DOHH2 (cell line): Measurements from ENCODE around the gene KCTD17.

Experiments
- H3F3A ChIP-seq: fragments of 200-600 bp; sonication (generic), shearing (Covaris generic); 2 replicates; pipeline ENCODE4 v1.6.0; 2016; ENCODE audit warnings: antibody characterized with exemption, mild to moderate bottlenecking; ENCODE audit not compliant: control insufficient read depth, insufficient read depth
- H3K27ac ChIP-seq: fragments of 200-600 bp; sonication (generic); 2 replicates; pipeline ENCODE4 v1.5.1; 2014; ENCODE audit warnings: low read depth, mild to moderate bottlenecking, low read length, moderate library complexity
- H3K27me3 ChIP-seq: fragments of 200-600 bp; sonication (generic); 2 replicates; pipeline ENCODE4 v1.6.1; 2014; ENCODE audit warnings: mild to moderate bottlenecking, low read length, mixed read lengths; ENCODE audit not compliant: control insufficient read depth
- H3K36me3 ChIP-seq: fragments of 200-600 bp; sonication (generic); 2 replicates; pipeline ENCODE4 v1.6.1; 2014; ENCODE audit warnings: mild to moderate bottlenecking, low read length, moderate library complexity, mixed read lengths; ENCODE audit not compliant: control insufficient read depth
- H3K4me1 ChIP-seq: fragments of 200-600 bp; sonication (generic); 2 replicates; pipeline ENCODE4 v1.6.1; 2014; ENCODE audit warnings: mild to moderate bottlenecking, low read length, mixed read lengths; ENCODE audit not compliant: control insufficient read depth
- H3K4me2 ChIP-seq: fragments of 200-600 bp; sonication (generic); 2 replicates; pipeline ENCODE4 v1.6.0; 2014; ENCODE audit warnings: mild to moderate bottlenecking, low read length, moderate library complexity
- H3K4me3 ChIP-seq: fragments of 200-600 bp; sonication (generic); 2 replicates; pipeline ENCODE4 v1.5.1; 2014; ENCODE audit warnings: mild to moderate bottlenecking, low read length, mixed read lengths
- H3K79me2 ChIP-seq: fragments of 200-600 bp; sonication (generic); 2 replicates; pipeline ENCODE4 v1.6.1; 2014; ENCODE audit warnings: mild to moderate bottlenecking, low read length, mixed read lengths; ENCODE audit not compliant: control insufficient read depth
- H3K9me2 ChIP-seq: fragments of 200-600 bp; sonication (generic); replicated peaks from 2 replicates; pipeline ENCODE4 v1.6.1; 2014; ENCODE audit warnings: mild to moderate bottlenecking, low read length, mixed read lengths; ENCODE audit not compliant: control insufficient read depth
- H3K9me3 ChIP-seq: fragments of 200-600 bp; sonication (generic); 2 replicates; pipeline ENCODE4 v1.6.1; 2014; ENCODE audit warnings: antibody characterized with exemption, low read length, mixed read lengths; ENCODE audit not compliant: control insufficient read depth, insufficient read depth
- H4K20me1 ChIP-seq: fragments of 200-600 bp; sonication (generic); 2 replicates; pipeline ENCODE4 v1.6.0; 2014; ENCODE audit warnings: low read depth, mild to moderate bottlenecking, antibody characterized with exemption, low read length, moderate library complexity; ENCODE audit not compliant: control insufficient read depth, insufficient read depth
- EZH2phosphoT487 ChIP-seq: fragments of 200-600 bp; sonication (generic); IDR thresholded peaks from 2 replicates; pipeline ENCODE4 v1.6.1; 2017; ENCODE audit warnings: borderline replicate concordance, mild to moderate bottlenecking, antibody characterized with exemption, low read length, moderate library complexity, mixed read lengths
- TF ChIP-seq, protein P1 (sequence below): fragments of 200-600 bp; sonication (generic); IDR thresholded peaks from one replicate; pipeline ENCODE4 v1.5.1; 2014; ENCODE audit warnings: antibody characterized with exemption, mild to moderate bottlenecking, low read depth, low read length; ENCODE audit not compliant: poor library complexity, severe bottlenecking

KCTD17 gene

DNA sequence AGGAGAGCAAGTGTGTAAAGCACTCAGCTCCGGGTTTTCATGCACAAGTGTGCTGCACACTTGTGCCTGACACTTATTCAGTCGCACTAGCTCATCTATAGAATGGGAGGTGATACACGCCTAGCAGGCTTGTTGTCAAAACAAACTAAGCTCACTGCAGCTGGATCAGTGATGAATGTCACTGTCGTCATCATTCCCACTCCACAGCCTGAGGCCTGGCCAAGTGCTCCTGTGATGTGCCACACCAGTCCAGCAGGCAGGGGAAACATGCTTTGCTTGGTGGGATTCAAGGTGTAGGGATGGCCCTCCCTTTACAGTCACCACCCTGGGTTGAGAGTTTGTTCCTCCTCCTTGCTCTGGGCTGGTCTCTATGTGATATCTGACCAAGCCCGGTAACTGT, 25.2 kb upstream of the KCTD17 start:
- no peaks in the 10 kb centered on the region for H3K9me2 ChIP-seq

DNA sequence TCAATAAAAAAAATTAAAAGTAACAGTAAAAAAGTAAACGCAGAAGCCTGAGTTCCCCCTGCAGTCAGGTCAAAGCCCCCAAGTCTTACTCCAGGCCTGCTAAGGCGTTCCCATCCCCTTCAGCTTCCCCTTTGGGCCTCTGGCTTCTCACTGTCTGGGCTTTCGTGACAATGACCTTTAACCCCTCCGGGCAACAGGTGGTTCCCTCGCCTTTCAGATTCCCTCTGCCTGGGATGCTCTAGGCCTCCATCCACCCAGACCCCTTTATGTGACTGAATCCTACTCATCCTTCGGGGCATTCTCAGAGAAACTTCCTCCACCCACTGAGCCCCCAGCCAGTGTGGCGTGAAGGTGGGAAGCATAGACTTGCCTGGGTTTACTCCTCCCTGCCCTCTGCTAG, 24.0 kb upstream of the KCTD17 start:
- Histone ChIP-seq H3K27ac (no peak overlapping the region), H3K36me3 (peaks cover 14% of the 10 kb centered on the region), H3K4me3 (no peak overlapping the region), H3K4me1 (no peaks in the 10 kb centered on the region), H3K4me2 (no peak overlapping the region), H3K79me2 (peaks cover 2% of the 10 kb centered on the region; the same call in 1 of the 2 replicates), H3K9me2 (no peaks in the 10 kb centered on the region), H3F3A (no peaks in the 10 kb centered on the region), H3K27me3 (no peaks in the 10 kb centered on the region), H4K20me1 (no peaks in the 10 kb centered on the region), H3K9me3 (no peaks in the 10 kb centered on the region)
- TF ChIP-seq, protein P1, sequence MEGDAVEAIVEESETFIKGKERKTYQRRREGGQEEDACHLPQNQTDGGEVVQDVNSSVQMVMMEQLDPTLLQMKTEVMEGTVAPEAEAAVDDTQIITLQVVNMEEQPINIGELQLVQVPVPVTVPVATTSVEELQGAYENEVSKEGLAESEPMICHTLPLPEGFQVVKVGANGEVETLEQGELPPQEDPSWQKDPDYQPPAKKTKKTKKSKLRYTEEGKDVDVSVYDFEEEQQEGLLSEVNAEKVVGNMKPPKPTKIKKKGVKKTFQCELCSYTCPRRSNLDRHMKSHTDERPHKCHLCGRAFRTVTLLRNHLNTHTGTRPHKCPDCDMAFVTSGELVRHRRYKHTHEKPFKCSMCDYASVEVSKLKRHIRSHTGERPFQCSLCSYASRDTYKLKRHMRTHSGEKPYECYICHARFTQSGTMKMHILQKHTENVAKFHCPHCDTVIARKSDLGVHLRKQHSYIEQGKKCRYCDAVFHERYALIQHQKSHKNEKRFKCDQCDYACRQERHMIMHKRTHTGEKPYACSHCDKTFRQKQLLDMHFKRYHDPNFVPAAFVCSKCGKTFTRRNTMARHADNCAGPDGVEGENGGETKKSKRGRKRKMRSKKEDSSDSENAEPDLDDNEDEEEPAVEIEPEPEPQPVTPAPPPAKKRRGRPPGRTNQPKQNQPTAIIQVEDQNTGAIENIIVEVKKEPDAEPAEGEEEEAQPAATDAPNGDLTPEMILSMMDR: no peak
- TF ChIP-seq EZH2phosphoT487: no peak

More for the DNA sequence above, 25.2 kb upstream of the KCTD17 start:
- Histone ChIP-seq H3K4me2 (no peak overlapping the region), H3K4me1 (peaks cover 6% of the 10 kb centered on the region), H3F3A (no peaks in the 10 kb centered on the region), H3K9me3 (no peaks in the 10 kb centered on the region), H3K79me2 (peaks cover 5% of the 10 kb centered on the region; the same call in 1 of the 2 replicates), H3K4me3 (no peak overlapping the region), H3K36me3 (peaks cover 14% of the 10 kb centered on the region), H4K20me1 (no peaks in the 10 kb centered on the region), H3K27me3 (no peaks in the 10 kb centered on the region), H3K27ac (no peak overlapping the region)
- no peak for TF ChIP-seq EZH2phosphoT487
- TF ChIP-seq, protein P1: no peak

DNA sequence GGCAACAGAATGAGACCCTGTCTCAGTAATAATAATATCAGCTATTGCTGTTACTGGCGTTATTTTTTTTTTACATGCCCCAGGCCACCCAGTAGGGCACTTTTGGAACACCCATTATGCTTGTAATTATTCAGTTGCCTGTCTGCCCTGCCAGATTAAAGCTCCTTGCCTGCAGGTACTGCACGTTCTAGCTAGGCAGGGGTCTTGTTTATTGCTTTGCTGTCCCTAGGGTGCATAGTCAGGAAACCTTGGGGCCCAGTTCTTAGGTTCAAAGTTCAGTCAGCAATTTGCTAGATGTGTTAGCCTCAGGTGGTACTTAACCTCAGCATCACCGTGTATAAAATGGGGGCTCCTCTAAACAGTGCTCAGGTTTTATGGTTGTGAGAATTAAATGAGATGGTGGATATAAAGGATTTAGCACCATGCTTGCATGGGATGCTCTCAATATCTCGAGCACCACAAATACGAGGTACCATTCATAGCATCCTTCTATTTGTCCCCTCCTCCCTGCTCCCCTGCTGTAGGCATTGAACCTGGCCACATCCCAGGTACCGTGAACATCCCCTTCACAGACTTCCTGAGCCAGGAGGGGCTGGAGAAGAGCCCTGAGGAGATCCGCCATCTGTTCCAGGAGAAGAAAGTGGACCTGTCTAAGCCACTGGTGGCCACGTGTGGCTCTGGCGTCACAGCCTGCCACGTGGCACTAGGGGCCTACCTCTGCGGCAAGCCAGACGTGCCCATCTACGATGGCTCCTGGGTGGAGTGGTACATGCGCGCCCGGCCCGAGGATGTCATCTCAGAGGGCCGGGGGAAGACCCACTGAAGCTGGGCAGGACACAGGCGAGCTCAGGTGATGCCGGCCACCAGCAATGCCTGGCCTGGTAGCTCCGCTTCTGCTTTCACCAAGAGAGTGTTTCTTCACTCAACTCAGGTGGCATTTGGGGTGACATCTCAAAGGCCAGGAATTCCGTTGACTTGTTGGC, 22.6 kb upstream of the KCTD17 start:
- no peak for TF ChIP-seq EZH2phosphoT487

More for the DNA sequence above, 22.6 kb upstream of the KCTD17 start:
- Histone ChIP-seq H3K4me2 (no peak overlapping the region), H3K9me3 (no peaks in the 10 kb centered on the region), H4K20me1 (no peaks in the 10 kb centered on the region), H3K36me3 (peaks cover 14% of the 10 kb centered on the region), H3K4me3 (no peak overlapping the region), H3K27ac (no peak overlapping the region), H3F3A (no peaks in the 10 kb centered on the region), H3K4me1 (no peaks in the 10 kb centered on the region), H3K9me2 (no peaks in the 10 kb centered on the region), H3K27me3 (no peaks in the 10 kb centered on the region), H3K79me2 (no peaks in the 10 kb centered on the region)
